Fibroblast of villous mesenchyme (primary cell): ENCODE data around the gene PAX4. TPM values are rescaled to one million over a fixed set of nuclear protein-coding genes. Genes with fewer than 3 reads are reported as not detected.

Experiments
- DNase-seq: peaks from one replicate; pipeline ENCODE4 v3.0.0-alpha.2; 2010; ENCODE audit warnings: low read depth
- H3K4me3 ChIP-seq: 2 replicates; pipeline ENCODE4 v1.5.1; 2011; ENCODE audit warnings: low read depth, mild to moderate bottlenecking, low read length
- CTCF ChIP-seq: IDR thresholded peaks from 2 replicates; pipeline ENCODE4 v1.5.1; 2012; ENCODE audit warnings: low read depth, mild to moderate bottlenecking, low read length; ENCODE audit not compliant: insufficient read depth
- total RNA-seq: library from RNA; depleted of rRNA; stranded (reverse); fragments of >200 nt; gene quantifications from 2 replicates; pipeline ENCODE4 v1.2.3, GENCODE V29; 2012

PAX4 gene
- total RNA-seq, 1 donor, result not detected

GRCh38 chr7:127632276-127632910, 14.5 kb upstream of the PAX4 start:
- TF ChIP-seq CTCF, result no peak
- DNase-seq, result peak; percentile 19
- no peak overlapping the region for H3K4me3 ChIP-seq

GRCh38 chr7:127629268-127629854, 11.4 kb upstream of the PAX4 start:
- H3K4me3 ChIP-seq, result no peak overlapping the region
- no peak for DNase-seq
- peak; percentile 47 for TF ChIP-seq CTCF

GRCh38 chr7:127628445-127628844, 10.5 kb upstream of the PAX4 start:
- peak; percentile 19 for DNase-seq
- peak; percentile 29 for TF ChIP-seq CTCF
- H3K4me3 ChIP-seq, result no peak overlapping the region

GRCh38 chr7:127625331-127625730, 7.4 kb upstream of the PAX4 start:
- DNase-seq, result no peak
- TF ChIP-seq CTCF, result no peak
- H3K4me3 ChIP-seq, result no peak overlapping the region

GRCh38 chr7:127620406-127621233, 2.7 kb upstream of the PAX4 start:
- TF ChIP-seq CTCF, result no peak
- no peak overlapping the region for H3K4me3 ChIP-seq

GRCh38 chr7:127619681-127620405, 1.9 kb upstream of the PAX4 start:
- no peak for DNase-seq
- H3K4me3 ChIP-seq, result no peak overlapping the region
- no peak for TF ChIP-seq CTCF

More at GRCh38 chr7:127620406-127621233, 2.7 kb upstream of the PAX4 start:
- no peak for DNase-seq
